OCI-LY3 (cell line): ENCODE data around the gene C1QTNF5.

ENCODE experiments used
- H2AFZ ChIP-seq: fragments of 200-600, 300-600 bp; shearing (Covaris generic); 2 replicates; pipeline ENCODE4 v1.6.0; 2014; ENCODE audit warnings: antibody characterized with exemption, low read depth, low read length
- H3K27ac ChIP-seq: fragments of 200-600, 300-600 bp; sonication (generic); 2 replicates; pipeline ENCODE4 v1.5.1; 2014; ENCODE audit warnings: mild to moderate bottlenecking, low read length, moderate library complexity, mixed read lengths
- H3K27me3 ChIP-seq: fragments of 200-600, 300-600 bp; sonication (generic); 2 replicates; pipeline ENCODE4 v1.6.1; 2014; ENCODE audit warnings: low read depth, low read length, mixed read lengths
- H3K36me3 ChIP-seq: fragments of 200-600, 300-600 bp; sonication (generic); replicated peaks from 2 replicates; pipeline ENCODE3; 2014; ENCODE audit warnings: low read depth, low read length, mixed read lengths
- H3K4me1 ChIP-seq: fragments of 300-600, 200-600 bp; sonication (generic); 2 replicates; pipeline ENCODE4 v1.6.1; 2014; ENCODE audit warnings: low read length, mixed read lengths
- H3K4me2 ChIP-seq: fragments of 200-600, 300-600 bp; sonication (generic); 2 replicates; pipeline ENCODE4 v1.6.1; 2014; ENCODE audit warnings: low read length, mixed read lengths
- H3K4me3 ChIP-seq: fragments of 300-600, 200-600 bp; sonication (generic); 2 replicates; pipeline ENCODE4 v1.5.1; 2014; ENCODE audit warnings: antibody characterized with exemption, mild to moderate bottlenecking, low read length, moderate library complexity
- H3K79me2 ChIP-seq: fragments of 300-600, 200-600 bp; shearing (Covaris generic); 2 replicates; pipeline ENCODE4 v1.6.1; 2014; ENCODE audit warnings: mild to moderate bottlenecking, low read length, mixed read lengths
- H3K9ac ChIP-seq: fragments of 300-600, 200-600 bp; shearing (Covaris generic); 2 replicates; pipeline ENCODE4 v1.6.0; 2014; ENCODE audit warnings: mild to moderate bottlenecking, low read length, moderate library complexity
- H3K9me3 ChIP-seq: fragments of 200-600, 300-600 bp; shearing (Covaris generic); 2 replicates; pipeline ENCODE4 v1.6.1; 2014; ENCODE audit warnings: low read length, mixed read lengths; ENCODE audit not compliant: insufficient read depth
- H4K20me1 ChIP-seq: fragments of 200-600, 300-600 bp; sonication (generic); 2 replicates; pipeline ENCODE4 v1.6.1; 2016; ENCODE audit warnings: low read length, mixed read lengths; ENCODE audit not compliant: insufficient read depth
- EZH2phosphoT487 ChIP-seq: fragments of 200-600 bp; shearing (Covaris generic); IDR thresholded peaks from 2 replicates; pipeline ENCODE4 v1.6.1; 2018; ENCODE audit warnings: antibody characterized with exemption, mixed run types, low read depth
- TF ChIP-seq, protein P1 (sequence below): fragments of 200-600, 300-600 bp; sonication (generic); IDR thresholded peaks from 2 replicates; pipeline ENCODE4 v1.5.1; 2014; ENCODE audit warnings: antibody characterized with exemption, low read length, low read depth

Gene C1QTNF5

DNA sequence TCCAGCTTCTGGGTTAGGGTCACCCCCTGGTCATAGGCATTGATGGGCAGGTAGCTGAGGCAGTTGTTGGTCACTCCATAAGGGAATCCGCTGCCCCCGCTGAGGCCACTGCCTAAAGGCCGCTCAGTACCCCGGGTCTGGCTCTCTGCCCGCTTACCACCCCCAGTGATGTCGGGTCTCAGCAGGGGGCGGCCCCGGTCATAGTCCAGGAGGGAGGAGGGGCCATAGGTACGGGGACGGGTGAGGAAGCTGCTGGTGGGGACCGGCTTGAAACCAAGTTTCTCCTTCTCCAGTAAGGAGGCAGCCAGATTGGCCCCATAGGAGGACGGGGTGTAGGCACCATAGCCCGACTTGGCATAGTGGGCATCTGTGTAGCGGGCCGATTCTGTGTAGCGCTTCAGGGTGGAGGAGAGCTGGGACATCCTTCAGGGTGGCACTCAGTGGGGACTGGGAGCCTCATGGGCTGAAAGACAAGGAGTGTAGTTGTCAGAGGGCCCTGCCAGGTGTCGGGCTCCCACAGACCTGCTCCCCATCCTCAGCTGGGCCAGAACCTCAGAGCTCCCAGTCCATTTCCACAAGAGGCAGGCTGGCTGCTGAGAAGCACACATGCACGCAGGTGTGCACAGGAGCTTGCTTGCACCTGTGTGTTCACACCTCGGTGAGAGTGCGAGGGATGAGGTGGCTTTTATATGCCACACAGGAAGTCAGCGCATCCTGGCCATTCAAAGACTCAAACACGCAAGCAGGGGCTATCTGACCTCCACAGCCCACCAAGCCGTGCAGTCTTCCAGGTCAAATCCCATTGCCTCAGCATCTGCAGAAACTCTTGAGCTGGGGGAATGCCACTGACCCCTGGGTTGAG lies 32.6 kb upstream of the C1QTNF5 start:
- Histone ChIP-seq H2AFZ (0 out of 2 replicates have a peak overlapping the region, but pooled peaks have one; percentile 47), H3K9me3 (no peaks in the 10 kb centered on the region), H3K4me2 (no peak overlapping the region), H3K9ac (no peak overlapping the region), H3K4me1 (peaks cover 15% of the 10 kb centered on the region), H3K36me3 (no peaks in the 10 kb centered on the region), H3K4me3 (no peak overlapping the region), H3K27ac (no peak overlapping the region), H3K79me2 (no peaks in the 10 kb centered on the region), H3K27me3 (peaks cover 6% of the 10 kb centered on the region), H4K20me1 (no peaks in the 10 kb centered on the region)
- TF ChIP-seq EZH2phosphoT487: no peak
- TF ChIP-seq, protein P1, sequence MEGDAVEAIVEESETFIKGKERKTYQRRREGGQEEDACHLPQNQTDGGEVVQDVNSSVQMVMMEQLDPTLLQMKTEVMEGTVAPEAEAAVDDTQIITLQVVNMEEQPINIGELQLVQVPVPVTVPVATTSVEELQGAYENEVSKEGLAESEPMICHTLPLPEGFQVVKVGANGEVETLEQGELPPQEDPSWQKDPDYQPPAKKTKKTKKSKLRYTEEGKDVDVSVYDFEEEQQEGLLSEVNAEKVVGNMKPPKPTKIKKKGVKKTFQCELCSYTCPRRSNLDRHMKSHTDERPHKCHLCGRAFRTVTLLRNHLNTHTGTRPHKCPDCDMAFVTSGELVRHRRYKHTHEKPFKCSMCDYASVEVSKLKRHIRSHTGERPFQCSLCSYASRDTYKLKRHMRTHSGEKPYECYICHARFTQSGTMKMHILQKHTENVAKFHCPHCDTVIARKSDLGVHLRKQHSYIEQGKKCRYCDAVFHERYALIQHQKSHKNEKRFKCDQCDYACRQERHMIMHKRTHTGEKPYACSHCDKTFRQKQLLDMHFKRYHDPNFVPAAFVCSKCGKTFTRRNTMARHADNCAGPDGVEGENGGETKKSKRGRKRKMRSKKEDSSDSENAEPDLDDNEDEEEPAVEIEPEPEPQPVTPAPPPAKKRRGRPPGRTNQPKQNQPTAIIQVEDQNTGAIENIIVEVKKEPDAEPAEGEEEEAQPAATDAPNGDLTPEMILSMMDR: no peak

DNA sequence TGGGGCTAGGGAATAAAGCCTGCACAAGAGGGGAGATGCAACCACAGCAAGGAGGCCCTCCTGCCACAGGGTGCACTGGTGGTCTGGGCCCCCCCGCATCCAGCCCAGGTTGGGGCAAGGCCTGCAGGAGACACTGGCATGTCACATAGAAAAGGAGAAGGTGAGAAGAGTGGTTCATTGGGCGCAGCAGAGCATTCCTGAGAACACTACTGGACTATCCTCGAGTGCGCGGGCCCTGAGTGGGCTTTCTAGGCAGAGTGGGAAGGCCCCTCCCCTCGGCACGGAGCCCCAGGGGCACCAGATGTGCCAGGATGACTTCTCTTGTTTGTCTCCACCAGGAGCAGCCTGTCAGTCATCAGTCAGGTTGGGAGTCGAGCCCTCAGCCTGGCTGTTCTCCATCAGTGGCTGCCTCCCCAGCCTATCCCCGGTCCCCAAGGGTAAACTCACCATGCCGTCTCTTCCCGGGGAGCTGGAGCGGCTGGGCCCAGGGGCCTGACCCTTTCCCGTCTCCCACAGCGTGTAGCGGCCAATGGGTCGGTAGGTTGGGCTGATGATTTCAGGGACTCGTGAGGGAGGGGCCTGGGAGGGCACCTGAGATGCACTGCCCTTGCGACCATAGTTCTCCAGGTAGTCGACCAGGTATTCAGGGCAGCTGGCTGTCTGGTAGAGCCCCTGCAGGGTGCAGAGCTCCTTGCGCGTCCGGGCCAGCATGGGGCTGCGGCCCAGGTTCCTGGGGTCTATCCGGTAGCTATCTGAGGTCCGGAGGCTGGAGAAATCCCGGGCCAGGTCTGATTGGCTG lies 31.8 kb upstream of the C1QTNF5 start:
- TF ChIP-seq, protein P1: no peak
- TF ChIP-seq EZH2phosphoT487: no peak
- Histone ChIP-seq H3K9ac (no peak overlapping the region), H3K4me2 (no peak overlapping the region; the same call in 1 of the 2 replicates), H3K79me2 (no peaks in the 10 kb centered on the region), H3K4me3 (no peak overlapping the region), H2AFZ (no peak overlapping the region), H3K4me1 (peaks cover 15% of the 10 kb centered on the region), H3K27me3 (peaks cover 14% of the 10 kb centered on the region), H3K27ac (no peak overlapping the region), H3K9me3 (no peaks in the 10 kb centered on the region), H3K36me3 (no peaks in the 10 kb centered on the region), H4K20me1 (no peaks in the 10 kb centered on the region)

DNA sequence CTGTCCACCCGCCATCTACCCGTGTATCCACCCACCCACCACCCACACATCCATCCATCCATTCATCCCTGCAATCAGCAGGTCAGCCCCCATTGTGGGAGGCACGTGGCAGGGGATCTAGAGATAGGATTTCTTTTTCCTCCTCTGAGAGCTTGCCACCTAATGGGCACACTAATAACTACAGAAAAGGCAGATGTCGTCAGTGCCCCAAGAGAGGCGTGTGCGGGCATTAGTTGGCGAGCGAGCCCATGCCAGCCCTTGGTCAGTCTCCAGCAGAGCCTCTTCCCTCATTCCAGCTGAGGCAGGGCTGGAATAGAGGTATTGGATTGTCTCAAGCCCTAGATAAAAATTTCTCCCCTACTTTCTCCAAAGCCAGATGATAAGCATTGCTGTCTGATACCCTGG lies 31.1 kb upstream of the C1QTNF5 start:
- Histone ChIP-seq H4K20me1 (no peaks in the 10 kb centered on the region), H3K36me3 (no peaks in the 10 kb centered on the region), H3K79me2 (no peaks in the 10 kb centered on the region), H2AFZ (0 out of 2 replicates have a peak overlapping the region, but pooled peaks have one; percentile 16), H3K27ac (no peak overlapping the region), H3K4me3 (no peak overlapping the region), H3K9me3 (no peaks in the 10 kb centered on the region), H3K9ac (no peak overlapping the region), H3K4me2 (peak overlapping the region; percentile 35), H3K4me1 (peaks cover 15% of the 10 kb centered on the region), H3K27me3 (peaks cover 16% of the 10 kb centered on the region)
- TF ChIP-seq EZH2phosphoT487: no peak
- TF ChIP-seq, protein P1: peak; percentile 45

DNA sequence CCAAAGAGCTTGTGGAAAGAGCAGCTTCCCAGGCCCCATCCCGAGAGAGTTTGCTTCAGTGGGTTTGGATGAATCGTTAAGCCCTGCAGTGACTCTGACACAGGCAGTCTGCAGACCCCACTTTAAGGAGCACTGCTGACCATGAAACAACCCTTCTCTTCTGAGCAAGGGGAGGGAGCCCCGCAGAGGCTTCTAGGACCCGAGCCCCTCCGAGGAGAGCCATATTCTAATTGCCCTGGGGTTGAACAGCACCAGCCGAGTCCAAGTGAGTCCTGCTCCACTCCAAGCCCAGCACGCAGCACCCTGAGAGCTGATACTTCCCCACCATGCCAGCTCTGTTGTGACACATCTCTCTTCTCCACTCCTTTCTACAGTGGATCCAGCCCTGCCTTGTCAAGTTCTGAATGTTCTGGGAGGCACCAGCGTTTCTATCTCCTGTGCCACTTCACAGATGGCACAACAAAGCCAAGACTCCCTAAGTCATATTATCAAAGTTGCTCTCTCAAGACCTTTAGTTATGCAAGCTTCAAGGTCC lies 30.5 kb upstream of the C1QTNF5 start:
- 0 out of 2 replicates have a peak overlapping the region, but pooled peaks have one; percentile 16 for H2AFZ ChIP-seq
- H3K4me3 ChIP-seq: no peak overlapping the region
- H3K36me3 ChIP-seq: no peaks in the 10 kb centered on the region
- peak overlapping the region; percentile 34; the same call in 1 of the 2 replicates for H3K4me2 ChIP-seq
- H3K27me3 ChIP-seq: peaks cover 16% of the 10 kb centered on the region
- no peak overlapping the region for H3K27ac ChIP-seq
- no peaks in the 10 kb centered on the region for H3K9me3 ChIP-seq
- no peak for TF ChIP-seq EZH2phosphoT487
- TF ChIP-seq, protein P1: no peak
- H3K79me2 ChIP-seq: no peaks in the 10 kb centered on the region
- H3K4me1 ChIP-seq: peaks cover 15% of the 10 kb centered on the region
- H3K9ac ChIP-seq: no peak overlapping the region
- no peaks in the 10 kb centered on the region for H4K20me1 ChIP-seq
